ENCODE results near the gene NFIB. TPM values are rescaled to one million over a fixed set of nuclear protein-coding genes. Genes with fewer than 3 reads are reported as not detected.

The NFIB gene
- total RNA-seq, 1 experiment from 2014 or later = 14.3 TPM

- H3K4me1 ChIP-seq (ENCODE audit: insufficient read depth, low read length) = no peaks in the 10 kb centered on the region; the same call in 1 of the 2 replicates
- H3K79me2 ChIP-seq (ENCODE audit: insufficient read depth, low read length) = no peaks in the 10 kb centered on the region
- WGBS (ENCODE audit: extremely low coverage, insufficient read length, low lambda C conversion rate) = 100% methylated on average over 2 of the region's 3 CpGs
- peaks cover 3% of the 10 kb centered on the region for H3K79me1 ChIP-seq (ENCODE audit: insufficient read depth, low read depth, low read length, poor library complexity, severe bottlenecking)
- H3K4me2 ChIP-seq (ENCODE audit: insufficient read depth, insufficient read length, low read length) = no peak overlapping the region
- Mint-ChIP-seq H3K27ac (no peak overlapping the region), H3K9me3 (no peaks in the 10 kb centered on the region), H3K27me3 (ENCODE audit: low read depth) (no peaks in the 10 kb centered on the region), H3K4me3 (no peak overlapping the region), H3K4me1 (peaks cover 7 to 15% of the 10 kb centered on the region in 2 experiments), H3K36me3 (ENCODE audit: insufficient read depth in 1 of 3, low read depth in 3 of 3) (no peaks in the 10 kb centered on the region)
- no peak overlapping the region for H2BK5ac ChIP-seq (ENCODE audit: insufficient read length, low read length)
- no peak overlapping the region for H2BK12ac ChIP-seq (ENCODE audit: insufficient read length, low read depth, low read length)
- no peak overlapping the region for H4K8ac ChIP-seq (replicated peaks; ENCODE audit: insufficient read length, low read depth, low read length)
- H4K20me1 ChIP-seq (ENCODE audit: control insufficient read depth, insufficient read depth, insufficient read length) = no peaks in the 10 kb centered on the region
- no peak overlapping the region for H3K14ac ChIP-seq (ENCODE audit: insufficient read depth, low read length)
- no peaks in the 10 kb centered on the region for H3K27me3 ChIP-seq (ENCODE audit: insufficient read depth, low read length)
- no peak overlapping the region for H3K18ac ChIP-seq (ENCODE audit: insufficient read length, low read depth, low read length)
- no peak for TF ChIP-seq CTCF (conservative IDR thresholded peaks at IDR 0.05)
- H2BK120ac ChIP-seq (ENCODE audit: low read depth, low read length, poor library complexity, severe bottlenecking) = no peak overlapping the region
- DNase-seq = no peak
- H3K4ac ChIP-seq (ENCODE audit: low read depth, low read length) = no peak overlapping the region
- H3K9me3 ChIP-seq (ENCODE audit: control insufficient read depth, low read depth, low read length) = no peaks in the 10 kb centered on the region
- no peak overlapping the region for H2BK15ac ChIP-seq (ENCODE audit: low read depth, low read length)
- no peak overlapping the region for H3K56ac ChIP-seq (ENCODE audit: insufficient read length, low read depth, low read length)
- no peak overlapping the region for H2AK5ac ChIP-seq (ENCODE audit: insufficient read length, low read length)
- no peak overlapping the region for H3T11ph ChIP-seq (ENCODE audit: low read length)
- no peak overlapping the region for H4K5ac ChIP-seq (ENCODE audit: insufficient read length, low read depth, low read length)
- no peak overlapping the region for H3K9ac ChIP-seq (ENCODE audit: extremely low read depth, insufficient read length, low read length)
- H4K91ac ChIP-seq (ENCODE audit: insufficient read length, low read depth, low read length) = no peak overlapping the region
- H3K27ac ChIP-seq (ENCODE audit: insufficient read length, low read depth, low read length) = no peak overlapping the region
- no peak overlapping the region for H2AFZ ChIP-seq (ENCODE audit: low read length)
- H3K23ac ChIP-seq (ENCODE audit: insufficient read length, low read depth, low read length) = no peak overlapping the region
- H2BK20ac ChIP-seq (ENCODE audit: low read depth, low read length, poor library complexity, severe bottlenecking) = no peak overlapping the region
- no peaks in the 10 kb centered on the region for H3K23me2 ChIP-seq (ENCODE audit: insufficient read length, low read depth, low read length, poor library complexity, severe bottlenecking)
Observed at GRCh38 chr9:14210428-14210827, 103.5 kb downstream of the NFIB start.

All from H9 (cell line).